Muscle layer of duodenum (tissue), 2 donors: ENCODE measurements around the gene CFAP70.

Experiments
- H3K27ac ChIP-seq: one replicate; pipeline ENCODE4 v1.7.0; 2013; ENCODE audit warnings: mild to moderate bottlenecking, low read length
- H3K27me3 ChIP-seq: one replicate; pipeline ENCODE4 v1.7.0; 2013; ENCODE audit warnings: low read depth, mild to moderate bottlenecking, control low read depth, low read length
- H3K36me3 ChIP-seq, 2 donors: one replicate each; pipeline ENCODE4 v1.7.0; 2013; ENCODE audit warnings: low read length in 2 of 2, control low read depth in 1 of 2, mild to moderate bottlenecking in 1 of 2; ENCODE audit not compliant: insufficient read depth in 2 of 2, control insufficient read depth in 1 of 2
- H3K4me1 ChIP-seq, 2 donors: one replicate each; pipeline ENCODE4 v1.7.0; 2013; ENCODE audit warnings: low read length in 2 of 2, mild to moderate bottlenecking in 2 of 2, control low read depth in 1 of 2, moderate library complexity in 1 of 2; ENCODE audit not compliant: insufficient read depth in 2 of 2, control insufficient read depth in 1 of 2
- H3K4me3 ChIP-seq, 2 donors: one replicate each; pipeline ENCODE4 v1.7.0; 2013; ENCODE audit warnings: low read length in 2 of 2, low read depth in 1 of 2, mild to moderate bottlenecking in 1 of 2
- H3K9me3 ChIP-seq, 2 donors: one replicate each; pipeline ENCODE4 v1.7.0; 2013; ENCODE audit warnings: low read length in 2 of 2, control low read depth in 1 of 2, mild to moderate bottlenecking in 1 of 2; ENCODE audit not compliant: control insufficient read depth in 1 of 2
- donor health status: healthy.

CFAP70 gene

GRCh38 chr10:73232887-73233286, 125.8 kb downstream of the CFAP70 start:
- no peaks in the 10 kb centered on the region for H3K27me3 ChIP-seq
- H3K4me3 ChIP-seq: no peak overlapping the region
- no peak overlapping the region for H3K27ac ChIP-seq
- peaks cover 32 to 33% of the 10 kb centered on the region in 2 donors for H3K36me3 ChIP-seq
- no peaks in the 10 kb centered on the region for H3K4me1 ChIP-seq
- H3K9me3 ChIP-seq: no peaks in the 10 kb centered on the region

DNA sequence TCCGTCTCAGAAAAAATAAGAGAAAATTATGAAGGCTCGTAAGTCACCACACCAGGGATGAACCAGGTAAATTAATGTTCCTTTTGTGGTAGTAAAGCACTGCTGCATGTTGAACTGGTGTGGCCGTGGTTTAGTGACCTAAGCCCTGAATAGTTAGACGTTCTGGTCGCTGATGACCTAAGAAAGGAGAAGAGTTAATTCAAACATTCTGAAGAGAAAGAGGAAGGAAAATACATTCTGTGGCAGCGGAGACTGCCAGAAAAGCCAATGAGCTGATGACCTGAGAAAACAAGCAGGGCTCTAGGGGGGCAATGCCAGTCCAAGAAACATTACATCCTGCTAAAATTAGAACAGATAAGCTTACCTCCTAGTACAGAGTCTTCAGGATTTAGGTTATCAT, 129.1 kb downstream of the CFAP70 start:
- no peak overlapping the region for H3K4me3 ChIP-seq
- no peaks in the 10 kb centered on the region for H3K9me3 ChIP-seq
- H3K36me3 ChIP-seq: peaks cover 18 to 19% of the 10 kb centered on the region in 2 donors
- no peaks in the 10 kb centered on the region for H3K4me1 ChIP-seq
- H3K27me3 ChIP-seq: no peaks in the 10 kb centered on the region
- no peak overlapping the region for H3K27ac ChIP-seq

DNA sequence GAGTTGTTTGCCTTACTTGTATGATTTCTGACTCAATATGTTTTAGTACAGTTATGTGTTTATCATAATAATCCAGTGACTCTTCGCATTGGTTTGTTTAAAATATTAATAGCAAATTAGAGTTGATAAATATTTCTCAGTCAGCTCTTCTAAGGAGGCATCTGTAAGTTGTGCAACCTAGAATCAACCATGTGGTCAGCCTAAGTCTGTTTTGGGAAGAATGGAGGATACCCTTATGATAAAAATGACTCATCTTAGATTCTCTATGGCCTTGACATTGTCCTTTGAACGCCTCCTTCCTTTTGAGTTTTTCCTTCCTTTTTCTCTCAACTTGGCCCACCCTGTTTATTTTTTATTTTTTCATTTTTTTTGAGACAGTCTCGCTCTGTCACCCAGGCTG, 130.4 kb downstream of the CFAP70 start:
- H3K36me3 ChIP-seq: peaks cover 7 to 9% of the 10 kb centered on the region in 2 donors
- H3K27ac ChIP-seq: no peak overlapping the region
- H3K9me3 ChIP-seq: no peaks in the 10 kb centered on the region
- no peaks in the 10 kb centered on the region for H3K4me1 ChIP-seq
- H3K27me3 ChIP-seq: no peaks in the 10 kb centered on the region
- no peak overlapping the region for H3K4me3 ChIP-seq

DNA sequence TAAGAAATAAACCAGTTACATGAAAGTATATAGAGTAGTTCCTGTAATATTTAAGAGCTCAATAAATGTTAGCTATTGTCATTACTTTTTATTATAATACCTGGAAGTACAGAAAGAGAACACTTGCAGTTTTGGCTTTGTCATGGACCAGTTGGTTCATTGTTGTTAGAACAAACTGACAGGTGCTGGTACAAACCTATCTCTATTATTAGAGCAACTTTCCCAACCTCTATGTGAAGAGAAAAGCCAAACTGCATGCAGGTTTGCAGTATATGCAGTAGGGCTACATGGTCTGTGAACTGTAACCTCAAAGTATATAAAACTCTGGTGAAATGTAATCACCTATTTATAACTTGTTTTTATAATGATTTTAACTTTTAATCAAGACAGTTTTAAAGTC, 132.0 kb downstream of the CFAP70 start:
- no peak overlapping the region for H3K27ac ChIP-seq
- H3K4me1 ChIP-seq: no peaks in the 10 kb centered on the region
- H3K36me3 ChIP-seq: peaks cover 6 to 9% of the 10 kb centered on the region in 2 donors
- H3K4me3 ChIP-seq: no peak overlapping the region
- no peaks in the 10 kb centered on the region for H3K27me3 ChIP-seq
- H3K9me3 ChIP-seq: no peaks in the 10 kb centered on the region

- H3K27me3 ChIP-seq: no peaks in the 10 kb centered on the region
- no peak overlapping the region for H3K27ac ChIP-seq
- no peaks in the 10 kb centered on the region for H3K9me3 ChIP-seq
- H3K4me3 ChIP-seq: no peak overlapping the region
- no peaks in the 10 kb centered on the region for H3K4me1 ChIP-seq
- H3K36me3 ChIP-seq: peaks cover 0 to 4% of the 10 kb centered on the region in 2 donors
These were observed 133.1 kb downstream of the CFAP70 start for GRCh38 chr10:73225518-73225917.

DNA sequence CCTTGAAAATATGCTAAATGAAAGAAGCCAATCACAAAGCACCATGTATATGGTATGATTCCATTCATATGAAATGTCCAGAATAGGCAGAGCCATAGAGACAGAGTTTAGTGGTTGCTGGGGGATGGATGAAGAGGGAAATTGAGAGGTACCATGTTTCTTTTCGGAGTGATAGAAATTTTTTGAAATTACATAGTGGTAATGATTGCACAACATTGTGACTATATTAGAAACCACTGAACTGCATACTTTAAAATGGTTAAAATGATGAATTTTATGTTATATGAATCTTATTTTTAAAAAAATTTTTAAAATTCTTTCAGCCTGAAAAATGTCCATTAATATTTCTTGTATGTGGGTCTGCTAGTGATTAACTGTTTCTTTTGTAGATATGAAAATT, 137.7 kb downstream of the CFAP70 start:
- Histone ChIP-seq H3K9me3 (no peaks in the 10 kb centered on the region), H3K4me1 (no peaks in the 10 kb centered on the region), H3K36me3 (peaks cover 15 to 22% of the 10 kb centered on the region in 2 donors), H3K27ac (no peak overlapping the region), H3K4me3 (no peak overlapping the region), H3K27me3 (no peaks in the 10 kb centered on the region)

DNA sequence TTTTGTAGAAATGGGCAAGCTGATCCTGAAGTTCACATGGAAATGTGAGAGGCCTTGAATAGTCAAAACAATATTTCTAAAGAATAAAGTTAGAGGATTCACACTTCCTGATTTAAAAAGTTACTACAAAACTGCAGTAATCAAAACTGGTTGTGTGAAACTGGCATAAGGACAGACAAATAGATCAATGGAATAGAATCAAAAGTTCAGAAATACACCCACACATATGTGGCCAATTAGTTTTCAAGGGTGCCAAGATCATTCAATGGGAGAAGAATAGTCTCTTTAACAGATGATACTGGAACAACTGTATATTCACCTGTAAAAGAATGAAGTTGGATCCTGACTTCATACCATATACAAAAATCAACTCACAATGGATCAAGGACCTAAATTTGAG, 139.3 kb downstream of the CFAP70 start:
- no peaks in the 10 kb centered on the region for H3K9me3 ChIP-seq
- no peak overlapping the region for H3K4me3 ChIP-seq
- no peaks in the 10 kb centered on the region for H3K4me1 ChIP-seq
- H3K27me3 ChIP-seq: no peaks in the 10 kb centered on the region
- peaks cover 15 to 22% of the 10 kb centered on the region in 2 donors for H3K36me3 ChIP-seq
- H3K27ac ChIP-seq: no peak overlapping the region

DNA sequence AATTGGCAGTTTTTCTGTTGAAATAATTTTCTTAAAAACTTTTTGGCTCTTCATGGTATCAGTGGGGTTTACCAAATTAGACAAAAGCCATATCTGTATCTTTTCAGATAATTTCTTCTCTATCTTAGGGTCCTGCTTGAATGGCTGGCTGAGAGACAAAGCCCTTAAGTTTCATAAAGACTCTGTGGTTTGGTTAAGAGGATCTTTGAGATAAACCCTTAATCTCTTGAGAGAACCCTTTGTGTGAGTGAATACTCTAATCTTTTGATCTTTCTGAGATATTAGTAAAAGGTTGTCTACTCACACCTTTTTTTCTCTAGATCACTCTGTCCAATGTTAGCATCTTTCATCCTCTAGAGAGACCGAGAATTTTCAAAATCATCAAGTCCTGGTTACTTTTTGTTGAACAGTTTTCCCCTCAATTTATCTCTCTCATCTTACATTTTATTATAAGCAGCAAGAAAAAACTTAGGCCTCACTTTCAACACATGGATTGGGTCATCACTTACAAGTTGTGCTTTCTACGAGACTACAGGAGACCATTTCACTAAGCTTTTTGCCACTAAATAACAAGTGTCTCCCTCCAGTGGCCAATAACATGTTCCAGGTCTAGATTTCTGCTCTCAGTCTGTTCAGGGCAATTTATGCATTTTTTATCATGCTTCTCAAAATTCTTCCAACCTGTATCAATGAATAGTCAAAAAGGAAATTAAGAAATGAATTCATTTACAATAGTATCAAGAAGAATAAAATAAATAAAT, 140.1 kb downstream of the CFAP70 start:
- H3K4me1 ChIP-seq: no peaks in the 10 kb centered on the region
- no peaks in the 10 kb centered on the region for H3K27me3 ChIP-seq
- H3K36me3 ChIP-seq: peaks cover 15 to 22% of the 10 kb centered on the region in 2 donors
- H3K4me3 ChIP-seq: no peak overlapping the region
- H3K9me3 ChIP-seq: no peaks in the 10 kb centered on the region
- no peak overlapping the region for H3K27ac ChIP-seq

- Histone ChIP-seq H3K9me3 (no peaks in the 10 kb centered on the region), H3K36me3 (peaks cover 15 to 22% of the 10 kb centered on the region in 2 donors), H3K4me3 (no peak overlapping the region), H3K27me3 (no peaks in the 10 kb centered on the region), H3K4me1 (no peaks in the 10 kb centered on the region), H3K27ac (no peak overlapping the region)
These were observed 141.0 kb downstream of the CFAP70 start for GRCh38 chr10:73217628-73218027.

DNA sequence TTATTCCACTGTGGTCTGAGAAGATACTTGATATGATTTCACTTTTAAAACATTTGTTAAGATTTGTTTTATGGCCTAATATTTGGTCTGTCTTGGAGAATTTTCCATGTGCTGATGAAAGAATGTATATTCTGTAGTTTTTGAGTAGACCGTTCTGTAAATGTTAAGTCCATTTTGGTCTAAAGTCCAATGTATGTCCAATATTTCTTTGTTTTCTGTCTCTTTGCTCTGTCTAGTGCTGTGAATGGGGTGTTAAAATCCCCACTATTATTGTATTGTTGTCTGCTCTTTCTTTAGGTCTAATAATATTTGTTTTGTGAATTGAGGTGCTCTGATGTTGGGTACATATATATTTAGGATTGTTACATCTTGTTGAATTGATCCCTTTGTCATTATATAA, 142.9 kb downstream of the CFAP70 start:
- H3K9me3 ChIP-seq: no peaks in the 10 kb centered on the region
- peaks cover 20 to 28% of the 10 kb centered on the region in 2 donors for H3K36me3 ChIP-seq
- H3K4me1 ChIP-seq: no peaks in the 10 kb centered on the region
- no peak overlapping the region for H3K27ac ChIP-seq
- no peak overlapping the region for H3K4me3 ChIP-seq
- H3K27me3 ChIP-seq: no peaks in the 10 kb centered on the region

DNA sequence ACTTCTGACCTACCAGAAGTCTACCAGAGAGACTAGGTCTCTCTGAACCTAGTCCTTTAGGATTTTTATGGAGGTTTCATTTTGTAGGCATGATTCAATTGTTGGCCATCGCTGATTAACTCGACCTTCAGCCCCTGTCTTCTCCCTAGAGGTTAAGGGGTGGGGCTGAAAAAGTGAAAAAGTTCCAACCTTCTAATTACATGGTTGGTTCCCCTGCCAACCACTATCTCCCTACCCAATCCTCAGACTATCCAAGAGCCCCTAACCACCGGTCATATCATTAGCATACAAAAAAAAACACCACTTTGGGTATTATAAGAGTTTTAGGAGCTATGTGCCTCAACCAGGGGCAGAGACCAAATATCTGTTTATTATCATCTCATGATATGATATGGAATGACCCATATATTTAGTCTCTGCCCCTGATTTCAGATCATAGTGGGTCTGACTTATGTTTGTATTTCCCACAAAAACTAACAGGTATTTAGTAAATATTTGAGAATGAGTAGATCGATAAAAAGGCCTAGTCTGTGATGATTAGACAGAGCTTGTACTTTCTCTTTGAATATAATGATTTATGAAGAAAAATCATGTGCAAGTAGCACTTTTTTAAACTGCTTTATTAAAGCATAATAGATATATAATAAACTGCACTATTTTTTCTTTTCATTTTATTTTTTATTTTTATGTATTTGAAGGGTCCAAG, 147.4 kb downstream of the CFAP70 start:
- no peaks in the 10 kb centered on the region for H3K4me1 ChIP-seq
- no peak overlapping the region for H3K4me3 ChIP-seq
- no peaks in the 10 kb centered on the region for H3K9me3 ChIP-seq
- peaks cover 12 to 18% of the 10 kb centered on the region in 2 donors for H3K36me3 ChIP-seq
- H3K27ac ChIP-seq: no peak overlapping the region
- no peaks in the 10 kb centered on the region for H3K27me3 ChIP-seq
